PC-9 (cell line): ENCODE measurements around the gene TBX2.

Source experiments
- EZH2 ChIP-seq: fragments of 200-600 bp; sonication (generic); IDR thresholded peaks from 2 replicates; pipeline ENCODE4 v1.8.0; 2017; ENCODE audit warnings: antibody characterized with exemption, low read depth
- TF ChIP-seq, protein P1 (sequence below): fragments of 200-600 bp; sonication (generic); conservative IDR thresholded peaks from 2 replicates; pipeline ENCODE4 v1.6.1; 2017; ENCODE audit warnings: mixed run types, antibody characterized with exemption, mild to moderate bottlenecking, moderate library complexity

DNA sequence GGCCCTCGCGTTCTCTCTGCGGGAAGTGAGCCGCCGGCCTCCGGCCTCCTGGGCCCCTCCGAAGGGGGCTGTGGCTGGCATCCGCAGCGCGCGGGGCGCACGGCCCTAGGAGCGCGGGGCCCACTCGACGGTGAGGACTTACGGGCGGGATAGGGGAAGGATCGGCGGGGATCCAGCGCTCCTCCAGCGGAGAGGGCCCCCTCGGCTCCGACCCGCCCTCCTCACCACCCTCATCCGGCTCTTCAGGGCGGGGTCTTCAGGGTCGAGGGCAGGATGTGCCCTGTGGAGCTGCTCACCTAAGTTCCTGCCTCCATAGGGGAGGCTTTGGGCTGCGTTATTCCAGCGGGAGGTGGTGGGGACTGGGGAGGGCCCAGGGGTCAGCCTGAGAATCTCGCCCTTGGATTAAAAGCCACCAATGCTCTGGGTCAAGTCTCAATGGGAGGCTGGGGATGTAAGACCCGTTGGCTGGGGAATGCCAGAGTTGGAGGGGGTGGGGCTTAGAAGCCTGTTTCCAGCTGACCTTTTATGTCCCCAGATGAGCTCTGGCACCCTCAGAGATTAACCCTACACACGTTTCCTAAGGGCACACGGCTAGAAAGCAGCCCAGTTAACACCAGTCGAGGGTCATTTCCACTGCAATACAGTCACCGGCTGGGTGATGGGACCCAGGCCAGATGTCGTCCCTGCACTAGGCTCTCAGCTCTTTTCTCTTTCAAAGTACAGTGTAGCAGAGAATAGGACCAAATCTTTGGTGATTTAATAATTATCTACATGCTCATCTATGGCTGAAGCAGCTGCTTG, 13.4 kb downstream of the TBX2 start:
- TF ChIP-seq, protein P1, sequence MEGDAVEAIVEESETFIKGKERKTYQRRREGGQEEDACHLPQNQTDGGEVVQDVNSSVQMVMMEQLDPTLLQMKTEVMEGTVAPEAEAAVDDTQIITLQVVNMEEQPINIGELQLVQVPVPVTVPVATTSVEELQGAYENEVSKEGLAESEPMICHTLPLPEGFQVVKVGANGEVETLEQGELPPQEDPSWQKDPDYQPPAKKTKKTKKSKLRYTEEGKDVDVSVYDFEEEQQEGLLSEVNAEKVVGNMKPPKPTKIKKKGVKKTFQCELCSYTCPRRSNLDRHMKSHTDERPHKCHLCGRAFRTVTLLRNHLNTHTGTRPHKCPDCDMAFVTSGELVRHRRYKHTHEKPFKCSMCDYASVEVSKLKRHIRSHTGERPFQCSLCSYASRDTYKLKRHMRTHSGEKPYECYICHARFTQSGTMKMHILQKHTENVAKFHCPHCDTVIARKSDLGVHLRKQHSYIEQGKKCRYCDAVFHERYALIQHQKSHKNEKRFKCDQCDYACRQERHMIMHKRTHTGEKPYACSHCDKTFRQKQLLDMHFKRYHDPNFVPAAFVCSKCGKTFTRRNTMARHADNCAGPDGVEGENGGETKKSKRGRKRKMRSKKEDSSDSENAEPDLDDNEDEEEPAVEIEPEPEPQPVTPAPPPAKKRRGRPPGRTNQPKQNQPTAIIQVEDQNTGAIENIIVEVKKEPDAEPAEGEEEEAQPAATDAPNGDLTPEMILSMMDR = no peak
- no peak for TF ChIP-seq EZH2
